HG03196 (cell line): ENCODE measurements around the gene ATG2B.
"Not testable (repeated sequence)": the region's sequence is repeated elsewhere in the genome, so short reads cannot be mapped to it uniquely, and the experiment has no call there.

ENCODE experiments used
- ATAC-seq: cut with Tn5 transposase; IDR thresholded peaks from one replicate; pipeline ENCODE4 v1.9.1; 2021; ENCODE audit not compliant: unreplicated experiment

Gene ATG2B

DNA sequence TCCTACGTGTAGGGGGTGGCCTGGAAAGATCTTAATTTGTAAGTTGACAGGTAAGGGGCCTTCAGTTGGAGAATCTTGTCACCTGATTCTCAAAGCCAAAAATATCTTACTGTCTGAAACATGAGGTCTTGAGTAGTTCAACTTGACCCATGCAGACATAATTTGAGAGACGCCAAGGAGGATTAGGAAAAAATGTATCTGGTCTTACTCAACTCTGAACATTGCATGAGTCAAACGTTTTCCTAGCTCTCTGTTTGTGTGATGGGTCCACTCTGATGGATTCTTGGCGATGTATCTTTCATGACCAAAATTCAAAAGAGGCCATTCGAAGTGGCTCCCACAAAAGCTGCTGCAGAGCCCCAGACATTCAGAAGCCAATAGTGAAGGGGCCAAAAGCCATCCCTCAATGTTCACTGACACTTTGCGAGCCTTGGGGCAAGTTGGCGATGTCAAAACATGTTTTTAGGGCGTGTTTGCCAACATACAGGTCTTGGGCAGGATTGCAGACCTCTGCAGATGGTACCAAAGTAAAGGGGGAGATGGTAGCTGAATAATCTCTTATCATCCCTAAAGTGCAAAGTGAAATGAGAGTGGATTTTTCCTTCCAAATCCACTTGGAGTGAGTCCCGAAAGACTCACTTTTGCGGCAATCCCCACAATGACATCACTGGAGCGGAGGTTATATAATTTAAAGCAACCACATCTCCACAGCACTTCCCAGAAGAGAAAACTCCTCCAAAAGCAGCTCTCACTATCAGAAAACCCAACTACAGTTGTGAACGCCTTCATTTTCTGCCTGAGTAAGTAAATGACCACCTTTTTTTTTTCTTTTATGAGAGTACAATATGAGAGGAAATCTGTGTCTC is 107.4 kb downstream of the ATG2B start, which contains the start of gene BDKRB1:
TSS of gene BDKRB1 (plus strand) at position 710 of the 866 bp plus-strand sequence. CDS start 7,473 bp downstream, outside the sequence.
- ATAC-seq: no peak

DNA sequence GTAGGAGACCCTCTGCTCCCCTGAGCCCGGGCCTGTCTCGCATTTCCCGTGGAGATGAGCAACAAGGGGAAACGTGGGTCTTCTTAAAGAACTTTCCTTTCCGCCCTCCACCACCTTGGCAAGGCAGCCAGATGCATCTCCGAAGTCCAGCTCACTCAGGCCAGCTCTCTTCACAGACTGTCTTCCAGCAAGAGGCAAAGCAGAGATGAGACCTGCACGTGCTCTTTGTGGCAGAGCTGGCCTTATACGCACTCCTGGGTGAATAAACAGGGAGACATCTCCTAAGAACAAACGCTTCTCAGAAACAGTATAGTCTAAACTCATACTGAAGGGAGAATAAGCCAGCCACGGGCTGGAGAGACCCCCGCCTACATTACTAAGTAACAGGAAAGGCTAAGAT is 108.5 kb downstream of the ATG2B start:
- ATAC-seq: no peak

DNA sequence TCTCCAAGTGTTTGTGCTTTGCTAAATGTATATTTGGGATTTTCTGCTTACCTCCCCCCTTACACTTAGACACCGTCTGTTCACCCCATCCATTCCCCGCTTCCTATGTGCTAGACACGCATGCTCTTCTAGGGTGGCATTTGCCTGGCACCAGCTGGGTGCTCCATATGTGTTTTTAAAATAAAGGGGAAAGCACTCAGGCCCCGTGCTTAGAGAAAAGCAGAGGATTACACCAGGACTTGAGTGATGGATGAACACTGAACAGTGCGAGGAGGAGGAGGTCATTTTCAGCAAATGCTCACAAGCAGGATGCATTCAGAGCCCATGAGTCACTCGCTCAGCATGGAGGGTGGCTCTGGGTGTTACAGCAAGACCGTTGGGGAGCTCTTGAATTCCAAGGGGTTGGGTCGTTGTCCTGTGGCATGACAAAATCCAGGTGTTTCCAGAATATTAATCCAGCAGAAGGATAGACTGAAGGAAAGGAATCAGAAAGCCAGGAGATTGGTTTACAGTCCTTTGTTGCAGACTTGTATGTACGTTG is 110.1 kb downstream of the ATG2B start:
- ATAC-seq: no peak

DNA sequence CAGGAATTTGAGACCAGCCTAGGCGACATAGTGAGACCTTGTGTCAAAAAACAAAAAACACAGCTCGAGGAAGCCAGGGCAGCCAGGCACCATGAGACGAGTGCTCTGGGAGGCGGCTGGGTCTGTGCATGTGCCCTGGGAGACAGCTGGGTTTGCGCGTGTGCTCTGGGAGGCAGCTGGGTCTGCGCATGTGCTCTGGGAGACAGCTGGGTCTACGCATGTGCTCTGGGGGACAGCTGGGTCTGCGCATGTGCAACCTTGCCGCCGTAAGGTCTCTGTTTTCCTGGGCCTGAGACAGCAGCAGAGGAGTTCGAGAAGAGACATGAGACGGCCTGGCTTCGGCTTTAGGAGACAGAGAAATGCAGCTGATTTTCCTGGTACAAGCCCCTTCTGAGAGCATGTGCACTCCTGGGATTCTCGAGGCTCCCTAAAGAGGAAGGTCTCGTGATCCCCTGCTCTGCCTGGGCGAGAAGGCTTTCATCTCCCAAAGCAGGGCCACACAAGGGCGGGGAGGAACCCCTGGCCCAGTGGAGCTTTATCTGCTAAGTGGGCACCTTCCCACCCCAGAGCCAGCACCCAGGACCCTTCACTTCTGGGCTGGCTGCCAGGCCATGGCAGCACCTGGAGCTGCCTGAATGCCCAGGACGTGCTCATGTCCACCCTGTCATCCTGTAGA is 110.7 kb downstream of the ATG2B start:
- no peak for ATAC-seq

DNA sequence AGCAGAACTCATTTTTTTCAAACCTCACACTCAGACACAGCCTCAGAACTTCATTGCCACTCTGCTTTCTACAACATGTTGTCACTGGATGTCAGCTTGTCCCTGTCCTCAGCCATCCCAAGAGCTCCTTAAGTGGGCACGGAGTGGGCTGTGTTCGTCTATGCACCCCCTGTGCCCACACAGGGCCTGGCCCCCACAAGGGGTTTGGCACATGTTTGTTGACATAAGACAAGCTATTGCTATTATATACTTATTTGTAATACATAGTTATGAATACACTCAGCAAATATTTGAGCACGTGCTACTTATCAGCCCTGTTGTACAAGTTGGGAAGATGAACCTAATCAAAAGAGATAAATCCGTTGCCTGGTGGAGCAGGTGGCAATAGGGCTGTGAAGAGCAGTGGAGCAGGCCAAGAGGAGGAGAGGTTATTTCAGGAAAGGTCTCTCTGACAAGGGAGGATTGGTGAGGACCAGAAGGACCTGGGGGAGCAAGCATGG is 111.4 kb downstream of the ATG2B start:
- no peak for ATAC-seq

DNA sequence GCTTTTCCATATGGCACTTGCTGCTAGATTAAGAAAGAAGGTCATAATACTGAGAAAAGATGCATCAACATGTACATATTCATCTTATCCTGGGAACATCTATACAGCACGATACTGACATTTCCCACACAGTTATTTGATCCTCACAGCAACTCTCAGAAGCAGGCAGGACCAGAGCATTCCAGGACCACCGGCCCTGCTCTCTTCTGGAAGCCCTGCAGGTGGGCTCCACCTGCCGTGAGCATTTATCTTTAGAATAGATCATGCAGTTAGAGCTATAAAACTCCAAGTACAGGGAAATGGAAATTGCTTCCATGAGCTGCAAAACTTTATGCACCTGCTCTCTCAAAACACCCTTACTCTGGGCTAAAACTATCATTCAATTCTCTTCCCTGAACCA is 112.7 kb downstream of the ATG2B start:
- no peak for ATAC-seq

DNA sequence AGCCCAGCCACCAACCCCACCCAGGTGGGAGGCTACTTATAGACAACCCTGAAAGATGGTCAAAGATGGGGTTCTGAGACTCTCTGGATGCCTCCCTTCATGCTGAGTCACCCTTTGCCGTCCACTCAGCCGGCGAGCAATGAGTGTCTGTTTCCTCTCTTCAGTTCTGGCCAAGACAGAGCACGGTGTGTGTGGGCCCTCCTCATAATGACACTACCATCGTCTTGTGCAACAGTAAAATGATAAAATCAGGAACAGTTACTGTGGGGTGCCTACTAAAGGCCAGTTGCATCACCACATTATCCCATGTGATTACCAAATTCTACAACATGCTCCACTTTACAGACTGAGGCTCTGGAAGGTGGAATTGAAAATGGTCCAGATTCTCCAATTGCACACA is 114.1 kb downstream of the ATG2B start:
- no peak for ATAC-seq

DNA sequence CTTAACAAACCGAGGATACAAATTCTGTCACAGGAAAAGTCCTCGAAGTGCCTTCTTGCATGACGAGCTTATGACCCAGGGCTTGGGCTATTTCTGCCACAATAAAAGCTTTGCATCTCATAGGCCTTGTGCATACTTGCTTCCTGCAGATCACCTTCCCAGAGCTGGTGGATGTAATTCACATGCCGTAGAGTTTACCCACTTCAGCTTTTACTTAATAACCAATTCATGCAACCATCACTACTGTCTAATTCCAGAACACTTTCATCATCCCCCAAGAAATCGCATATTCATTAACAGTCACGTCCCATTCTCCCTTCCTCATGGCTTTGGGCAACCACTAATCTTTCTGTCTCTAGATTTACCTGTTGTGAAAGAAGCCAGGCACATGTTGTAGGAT is 116.1 kb downstream of the ATG2B start:
- no peak for ATAC-seq

DNA sequence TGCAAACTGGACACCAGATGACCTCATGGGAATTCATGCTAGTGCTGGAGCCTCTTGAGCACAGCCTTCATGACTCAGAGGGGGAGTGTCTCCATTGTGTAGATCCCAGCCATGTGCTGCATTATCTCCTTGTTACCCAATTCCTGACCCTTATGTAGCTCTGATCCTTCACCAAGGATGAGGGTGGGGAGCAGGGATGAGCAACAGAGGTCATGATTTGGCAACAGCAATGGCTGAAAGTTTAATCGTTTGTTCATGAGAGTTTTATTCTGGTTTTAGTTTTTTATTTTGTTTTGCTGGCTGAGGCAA is 116.6 kb downstream of the ATG2B start:
- no peak for ATAC-seq

DNA sequence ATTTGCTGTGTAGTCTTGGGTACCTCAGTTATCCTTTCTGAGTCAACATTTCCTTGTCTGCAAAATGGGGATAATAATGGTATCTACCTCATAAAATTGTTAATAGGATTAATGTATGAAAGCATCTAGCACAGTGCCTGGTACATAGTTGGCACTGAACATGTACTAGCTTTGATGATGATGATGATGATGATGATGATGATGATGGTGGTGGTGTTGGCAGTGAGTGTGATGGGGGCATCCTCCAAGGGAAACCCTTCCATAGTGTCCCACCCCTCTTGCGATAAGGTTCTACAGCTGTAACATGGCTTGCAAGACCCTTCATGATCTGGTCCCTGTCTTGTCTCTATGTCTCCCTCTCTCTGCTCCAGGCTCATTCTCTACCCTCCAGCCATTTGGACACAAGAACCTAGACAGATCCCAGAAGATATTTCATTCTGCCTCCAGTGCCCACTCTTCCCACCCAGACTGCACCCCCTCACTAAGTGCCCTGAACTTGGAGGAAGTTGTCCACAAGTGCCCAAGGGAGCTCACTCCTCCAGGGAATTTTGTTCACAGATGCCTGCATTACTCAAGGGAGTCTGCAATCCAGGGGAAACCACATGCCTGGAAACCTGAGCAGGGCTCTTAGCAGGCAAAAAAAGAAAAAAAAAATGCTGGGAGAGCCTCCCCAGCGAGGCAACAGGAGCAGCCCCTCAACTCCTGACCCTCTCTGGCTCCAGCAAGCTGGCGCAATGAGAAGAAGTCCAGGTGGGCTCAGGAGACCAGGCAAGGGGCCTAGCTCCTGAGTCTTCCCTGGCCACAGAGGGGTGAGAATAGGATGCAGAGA is 117.2 kb downstream of the ATG2B start:
- ATAC-seq: no peak

DNA sequence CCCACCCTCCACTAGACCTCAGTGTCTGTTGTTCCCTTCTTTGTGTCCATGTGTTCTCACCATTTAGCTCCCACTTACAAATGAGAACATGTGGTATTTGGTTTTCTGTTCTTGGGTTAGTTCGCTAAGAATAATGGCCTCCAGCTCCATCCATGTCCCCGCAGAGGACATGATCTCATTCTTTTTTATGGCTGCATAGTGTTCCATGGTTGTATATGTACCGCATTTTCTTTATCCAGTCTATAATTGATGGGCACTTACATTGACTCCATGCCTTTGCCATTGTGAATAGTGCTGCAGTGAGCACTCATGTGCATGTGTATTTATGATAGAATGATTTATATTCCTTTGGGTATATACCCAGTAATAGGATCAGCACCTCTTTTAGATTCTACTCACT is 118.1 kb downstream of the ATG2B start:
- not testable (repeated sequence) for ATAC-seq

DNA sequence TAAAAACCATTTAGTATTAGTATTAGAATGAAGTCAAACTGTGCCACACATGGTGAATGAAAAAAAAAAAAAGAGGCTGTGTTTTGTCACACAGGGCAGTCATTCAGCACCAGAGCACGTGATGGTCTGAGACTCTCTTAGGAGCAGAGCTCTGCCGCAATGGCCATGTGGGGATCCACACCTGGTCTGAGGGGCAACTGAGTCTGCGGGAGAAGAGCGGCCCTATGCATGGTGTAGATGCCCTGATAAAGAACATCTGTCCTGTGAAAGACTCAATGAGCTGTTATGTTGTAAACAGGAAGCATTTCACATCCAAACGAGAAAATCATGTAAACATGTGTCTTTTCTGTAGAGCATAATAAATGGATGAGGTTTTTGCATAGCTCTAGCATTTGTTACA is 119.4 kb downstream of the ATG2B start:
- ATAC-seq: no peak

DNA sequence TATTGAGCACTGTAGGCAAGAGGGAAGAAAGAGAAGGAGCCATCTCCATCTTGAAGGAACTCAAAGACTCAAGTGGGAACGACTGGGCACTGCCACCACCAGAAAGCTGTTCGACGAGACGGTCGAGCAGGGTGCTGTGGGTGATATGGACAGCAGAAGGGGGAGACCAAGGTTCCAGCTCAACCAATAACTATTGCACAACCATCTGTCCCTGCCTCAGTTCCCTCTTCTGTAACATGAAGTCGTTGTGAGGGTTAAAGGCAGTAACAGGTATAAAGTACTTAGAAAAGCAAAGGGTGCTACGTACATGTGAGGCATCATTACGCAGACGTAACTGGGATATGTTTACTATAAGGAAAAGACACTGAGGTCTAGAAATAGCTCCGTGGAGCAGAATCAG is 121.0 kb downstream of the ATG2B start:
- ATAC-seq: no peak

DNA sequence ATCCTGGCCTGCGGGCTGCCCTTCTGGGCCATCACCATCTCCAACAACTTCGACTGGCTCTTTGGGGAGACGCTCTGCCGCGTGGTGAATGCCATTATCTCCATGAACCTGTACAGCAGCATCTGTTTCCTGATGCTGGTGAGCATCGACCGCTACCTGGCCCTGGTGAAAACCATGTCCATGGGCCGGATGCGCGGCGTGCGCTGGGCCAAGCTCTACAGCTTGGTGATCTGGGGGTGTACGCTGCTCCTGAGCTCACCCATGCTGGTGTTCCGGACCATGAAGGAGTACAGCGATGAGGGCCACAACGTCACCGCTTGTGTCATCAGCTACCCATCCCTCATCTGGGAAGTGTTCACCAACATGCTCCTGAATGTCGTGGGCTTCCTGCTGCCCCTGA is 122.5 kb downstream of the ATG2B start:
- no peak for ATAC-seq

DNA sequence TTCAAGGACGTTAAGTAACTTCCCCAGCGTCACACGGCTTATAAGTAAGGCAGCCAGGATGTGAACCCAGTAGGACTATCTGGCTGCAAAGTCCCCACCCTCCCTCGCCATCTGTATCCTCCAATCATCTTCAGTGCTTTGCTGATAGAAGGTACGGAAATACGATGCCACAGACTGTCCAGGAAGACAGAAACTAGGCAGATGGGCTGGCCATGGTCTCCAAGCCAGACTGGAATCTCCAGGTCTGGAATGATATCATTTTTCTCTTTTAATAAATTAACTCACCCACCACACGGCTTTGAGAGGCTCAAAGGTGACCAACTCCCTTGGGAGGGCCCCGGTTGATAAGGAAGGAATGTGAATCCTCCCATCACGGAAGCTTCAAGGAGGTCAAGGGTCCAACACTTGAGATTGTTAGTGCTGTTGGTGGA is 123.4 kb downstream of the ATG2B start:
- ATAC-seq: no peak

DNA sequence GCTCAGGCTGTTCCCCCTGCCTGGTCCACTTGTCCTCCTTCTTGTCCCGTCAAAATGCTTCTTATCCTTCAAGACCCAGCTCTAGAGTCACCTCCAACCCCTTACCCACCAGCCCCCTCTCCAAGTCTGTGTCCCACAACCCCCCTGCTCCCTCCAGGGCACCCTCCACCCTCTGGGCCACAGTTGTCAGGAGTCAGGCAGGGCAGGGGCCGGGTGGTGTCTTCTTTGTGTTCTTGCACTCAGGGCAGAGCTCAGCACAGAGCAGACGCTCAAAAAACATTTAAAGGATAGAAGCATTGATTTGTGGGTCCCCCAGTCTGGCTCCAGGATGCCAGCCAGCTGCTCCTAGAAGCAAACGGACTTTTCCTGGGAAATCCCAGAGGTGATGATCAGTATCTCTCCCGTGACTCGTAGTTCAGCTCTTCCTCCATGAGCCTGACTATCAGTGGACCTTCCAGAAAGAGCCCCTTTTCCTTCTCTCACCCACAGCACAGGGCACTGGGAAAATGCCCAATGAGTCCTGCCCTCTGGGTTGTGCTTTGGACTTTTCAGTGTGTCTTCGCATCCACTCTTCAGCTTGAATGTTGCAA is 124.4 kb downstream of the ATG2B start:
- ATAC-seq: no peak

DNA sequence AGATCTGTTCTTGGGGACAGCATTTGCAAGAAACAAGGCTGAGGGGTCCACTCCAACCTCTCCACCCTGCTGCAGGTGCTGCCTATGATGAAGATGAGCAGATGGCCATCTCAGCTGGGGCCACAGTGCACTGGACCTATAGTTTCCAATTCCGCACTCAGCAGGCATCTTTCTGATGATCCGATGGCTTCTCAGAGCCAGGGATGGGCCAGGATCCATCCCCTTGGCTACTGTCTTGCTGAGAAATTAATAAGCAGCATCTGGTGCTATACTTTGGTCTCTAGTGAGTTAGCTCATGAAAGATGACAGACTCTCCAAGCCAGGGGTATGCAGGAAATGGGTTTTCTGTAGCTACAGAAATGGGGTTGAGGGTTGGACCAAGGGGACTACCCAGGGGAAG is 125.5 kb downstream of the ATG2B start:
- ATAC-seq: no peak

DNA sequence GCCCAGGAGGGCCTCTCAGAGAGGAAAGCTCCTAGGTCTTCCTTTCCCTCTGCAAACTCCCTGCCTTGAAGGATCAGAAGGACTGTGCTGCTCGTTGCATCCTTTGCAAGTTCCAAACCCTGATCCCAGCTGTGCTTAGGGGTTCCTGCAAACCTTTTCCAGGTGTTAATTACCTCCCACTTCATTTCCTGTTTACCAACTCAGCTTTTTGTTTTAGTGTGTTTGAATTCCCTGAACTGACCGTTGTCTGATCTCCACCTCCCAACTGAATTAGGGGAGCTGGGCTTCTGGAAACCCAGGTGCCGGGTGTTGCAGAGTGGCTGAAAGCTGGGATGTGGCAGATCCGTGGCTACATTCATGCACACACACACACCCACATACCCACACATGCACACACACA is 127.7 kb downstream of the ATG2B start:
- ATAC-seq: no peak

DNA sequence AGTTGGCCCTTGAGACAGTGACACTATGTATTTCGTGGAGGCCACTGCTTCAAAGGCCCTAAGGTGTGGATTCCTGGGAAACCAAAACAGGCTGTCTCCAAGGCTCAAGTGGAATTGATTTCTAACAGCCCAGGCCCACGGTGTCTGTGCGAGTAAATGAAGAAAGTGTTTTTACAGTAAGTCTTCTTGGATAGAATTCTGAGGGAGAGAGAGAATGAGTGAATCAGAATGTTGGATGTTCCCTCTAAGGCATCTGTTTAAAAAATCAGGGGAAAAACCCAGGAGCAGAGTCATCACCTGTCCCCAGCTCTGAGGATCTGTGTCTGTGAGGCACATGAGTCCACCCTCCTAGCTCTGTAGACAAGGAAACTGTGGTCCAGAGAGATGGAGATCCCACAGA is 129.5 kb downstream of the ATG2B start:
- ATAC-seq: no peak

DNA sequence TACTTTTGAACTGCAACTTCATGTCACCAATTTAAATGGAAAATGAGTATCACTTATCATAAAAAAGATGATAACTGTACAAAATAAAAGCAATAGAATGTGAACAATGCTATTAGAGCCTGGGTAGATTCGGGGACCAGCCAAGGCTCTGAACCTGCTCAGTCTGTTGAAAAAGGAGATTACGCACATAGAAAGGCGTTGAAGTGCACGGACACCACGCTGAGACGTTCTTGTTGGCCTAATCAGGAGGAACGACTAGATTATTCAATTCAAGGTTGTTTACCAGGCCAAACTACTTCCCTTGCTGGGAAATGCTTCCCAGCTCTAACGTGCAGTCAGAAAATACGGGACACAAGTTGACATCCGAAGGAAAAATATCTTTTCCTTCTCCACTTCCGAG is 130.6 kb downstream of the ATG2B start:
- no peak for ATAC-seq
